NCI-H524 (cell line): ENCODE measurements around the gene CD14.
"Not testable (repeated sequence)": the region's sequence is repeated elsewhere in the genome, so short reads cannot be mapped to it uniquely, and the experiment has no call there.

ENCODE experiments used
- DNase-seq, 2 experiments: peaks; one replicate each; lab custom pipeline; 2025; lab: John Stamatoyannopoulos, UW

Gene CD14

GRCh38 chr5:140635291-140636257 lies 2.6 kb upstream of the CD14 start:
- no peak for DNase-seq

GRCh38 chr5:140634103-140634502 lies 1.1 kb upstream of the CD14 start:
- no peak for DNase-seq

- DNase-seq = no peak
Measured at GRCh38 chr5:140633501-140633900, 526 bp upstream of the CD14 start.

- peak; percentile 29 to 60 for DNase-seq
Measured at GRCh38 chr5:140632366-140633020, 482 bp downstream of the CD14 start.

- peak; percentile 31 to 65 for DNase-seq
Measured at GRCh38 chr5:140631831-140632365, 1.1 kb downstream of the CD14 start.

- no peak for DNase-seq
Measured at GRCh38 chr5:140631036-140631417, 1.9 kb downstream of the CD14 start.

- DNase-seq = no peak
Measured at GRCh38 chr5:140630292-140631035, 2.5 kb downstream of the CD14 start.

GRCh38 chr5:140628711-140629110 lies 4.3 kb downstream of the CD14 start:
- no peak for DNase-seq

- no peak for DNase-seq
Measured at GRCh38 chr5:140627972-140628371, 5.0 kb downstream of the CD14 start.

GRCh38 chr5:140624886-140625285 lies 8.1 kb downstream of the CD14 start:
- not testable (repeated sequence) for DNase-seq

GRCh38 chr5:140623061-140623460 lies 9.9 kb downstream of the CD14 start:
- DNase-seq = not testable (repeated sequence)

- DNase-seq = no peak
Measured at GRCh38 chr5:140622301-140622700, 10.7 kb downstream of the CD14 start.

GRCh38 chr5:140611020-140611521 lies 21.9 kb downstream of the CD14 start:
- no peak for DNase-seq

GRCh38 chr5:140609126-140609525 lies 23.8 kb downstream of the CD14 start:
- DNase-seq = no peak

GRCh38 chr5:140608722-140609121 lies 24.3 kb downstream of the CD14 start:
- DNase-seq = no peak

GRCh38 chr5:140607031-140607430 lies 25.9 kb downstream of the CD14 start:
- DNase-seq = no peak

- no peak for DNase-seq
Measured at GRCh38 chr5:140605879-140606278, 27.1 kb downstream of the CD14 start.

- no peak for DNase-seq
Measured at GRCh38 chr5:140603734-140604133, 29.2 kb downstream of the CD14 start.

- not testable (repeated sequence) for DNase-seq
Measured at GRCh38 chr5:140603446-140603698, 29.6 kb downstream of the CD14 start.

- no peak for DNase-seq
Measured at GRCh38 chr5:140602147-140602546, 30.8 kb downstream of the CD14 start.

GRCh38 chr5:140600096-140600495 lies 32.9 kb downstream of the CD14 start:
- DNase-seq = no peak

- no peak for DNase-seq
Measured at GRCh38 chr5:140598836-140599235, 34.1 kb downstream of the CD14 start.
